Liver (tissue), 3 donors: ENCODE results near the gene CEP128.

Experiments used
- HNF4G ChIP-seq: IDR thresholded peaks from 2 replicates; pipeline ENCODE4 v1.6.1; 2016; ENCODE audit warnings: antibody characterized with exemption
- TAF1 ChIP-seq: conservative IDR thresholded peaks from 2 replicates; pipeline ENCODE4 v1.6.1; 2016; ENCODE audit warnings: antibody characterized with exemption, mild to moderate bottlenecking
- YY1 ChIP-seq: IDR thresholded peaks from 2 replicates; pipeline ENCODE4 v1.6.1; 2016; ENCODE audit warnings: antibody characterized with exemption, mild to moderate bottlenecking
- TF ChIP-seq, protein P1 (sequence below): fragments of 150-350 bp; IDR thresholded peaks from 2 replicates; pipeline ENCODE4 v1.5.1; 2017; ENCODE audit warnings: improper control_type of control experiment, low read depth, low read length; ENCODE audit not compliant: missing input control
- TF ChIP-seq, protein P2 (sequence below): IDR thresholded peaks from 2 replicates; pipeline ENCODE4 v1.6.1; 2016; ENCODE audit warnings: antibody characterized with exemption
- TF ChIP-seq, protein P3 (sequence below): IDR thresholded peaks from 2 replicates; pipeline ENCODE4 v1.6.1; 2016; ENCODE audit warnings: antibody characterized with exemption
- donor health status: healthy.
- donor health status: healthy.

DNA sequence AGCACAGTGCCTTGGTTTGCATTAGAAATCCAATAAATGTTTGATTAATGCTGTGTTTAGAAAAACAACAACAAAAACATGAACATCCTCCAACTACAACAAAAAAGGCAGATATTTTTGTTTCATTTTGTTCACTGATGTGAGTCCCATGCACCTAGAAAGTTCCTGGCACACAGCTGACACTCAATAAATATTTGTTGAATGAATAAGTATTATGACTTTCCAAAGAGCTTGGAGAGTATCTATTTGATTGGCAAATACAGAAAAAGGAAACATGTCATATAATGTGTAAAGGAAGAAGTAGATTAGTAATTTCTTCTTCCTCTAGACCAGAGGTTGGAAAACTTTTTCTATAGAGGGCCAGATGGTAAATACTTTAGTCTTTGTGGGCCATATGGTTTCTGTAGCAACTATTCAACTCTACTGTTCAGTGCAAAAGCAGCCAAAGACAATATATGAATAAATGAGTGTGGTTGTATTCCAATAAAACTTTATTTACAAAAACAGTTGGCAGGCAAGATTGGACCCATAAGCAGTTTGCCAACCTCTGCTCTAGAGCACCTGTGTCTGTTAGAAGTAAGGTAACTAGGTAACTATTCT lies 417.9 kb downstream of the CEP128 start:
- TF ChIP-seq HNF4G (no peak), TAF1 (no peak), YY1 (no peak)
- TF ChIP-seq, protein P1, sequence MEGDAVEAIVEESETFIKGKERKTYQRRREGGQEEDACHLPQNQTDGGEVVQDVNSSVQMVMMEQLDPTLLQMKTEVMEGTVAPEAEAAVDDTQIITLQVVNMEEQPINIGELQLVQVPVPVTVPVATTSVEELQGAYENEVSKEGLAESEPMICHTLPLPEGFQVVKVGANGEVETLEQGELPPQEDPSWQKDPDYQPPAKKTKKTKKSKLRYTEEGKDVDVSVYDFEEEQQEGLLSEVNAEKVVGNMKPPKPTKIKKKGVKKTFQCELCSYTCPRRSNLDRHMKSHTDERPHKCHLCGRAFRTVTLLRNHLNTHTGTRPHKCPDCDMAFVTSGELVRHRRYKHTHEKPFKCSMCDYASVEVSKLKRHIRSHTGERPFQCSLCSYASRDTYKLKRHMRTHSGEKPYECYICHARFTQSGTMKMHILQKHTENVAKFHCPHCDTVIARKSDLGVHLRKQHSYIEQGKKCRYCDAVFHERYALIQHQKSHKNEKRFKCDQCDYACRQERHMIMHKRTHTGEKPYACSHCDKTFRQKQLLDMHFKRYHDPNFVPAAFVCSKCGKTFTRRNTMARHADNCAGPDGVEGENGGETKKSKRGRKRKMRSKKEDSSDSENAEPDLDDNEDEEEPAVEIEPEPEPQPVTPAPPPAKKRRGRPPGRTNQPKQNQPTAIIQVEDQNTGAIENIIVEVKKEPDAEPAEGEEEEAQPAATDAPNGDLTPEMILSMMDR = no peak
- TF ChIP-seq, protein P2, sequence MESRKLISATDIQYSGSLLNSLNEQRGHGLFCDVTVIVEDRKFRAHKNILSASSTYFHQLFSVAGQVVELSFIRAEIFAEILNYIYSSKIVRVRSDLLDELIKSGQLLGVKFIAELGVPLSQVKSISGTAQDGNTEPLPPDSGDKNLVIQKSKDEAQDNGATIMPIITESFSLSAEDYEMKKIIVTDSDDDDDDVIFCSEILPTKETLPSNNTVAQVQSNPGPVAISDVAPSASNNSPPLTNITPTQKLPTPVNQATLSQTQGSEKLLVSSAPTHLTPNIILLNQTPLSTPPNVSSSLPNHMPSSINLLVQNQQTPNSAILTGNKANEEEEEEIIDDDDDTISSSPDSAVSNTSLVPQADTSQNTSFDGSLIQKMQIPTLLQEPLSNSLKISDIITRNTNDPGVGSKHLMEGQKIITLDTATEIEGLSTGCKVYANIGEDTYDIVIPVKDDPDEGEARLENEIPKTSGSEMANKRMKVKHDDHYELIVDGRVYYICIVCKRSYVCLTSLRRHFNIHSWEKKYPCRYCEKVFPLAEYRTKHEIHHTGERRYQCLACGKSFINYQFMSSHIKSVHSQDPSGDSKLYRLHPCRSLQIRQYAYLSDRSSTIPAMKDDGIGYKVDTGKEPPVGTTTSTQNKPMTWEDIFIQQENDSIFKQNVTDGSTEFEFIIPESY = no peak
- TF ChIP-seq, protein P3, sequence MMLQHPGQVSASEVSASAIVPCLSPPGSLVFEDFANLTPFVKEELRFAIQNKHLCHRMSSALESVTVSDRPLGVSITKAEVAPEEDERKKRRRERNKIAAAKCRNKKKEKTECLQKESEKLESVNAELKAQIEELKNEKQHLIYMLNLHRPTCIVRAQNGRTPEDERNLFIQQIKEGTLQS = no peak
